Measurements from ENCODE around the gene KCNA5.

Gene KCNA5

GRCh38 chr12:5017638-5018348 is 25.9 kb upstream of the KCNA5 start:
- DNase-seq, result no peak
- H3K27me3 Mint-ChIP-seq, result peaks cover 16% of the 10 kb centered on the region
- H3K9me3 Mint-ChIP-seq, result no peaks in the 10 kb centered on the region
- H3K36me3 Mint-ChIP-seq (ENCODE audit: low read depth), result no peaks in the 10 kb centered on the region
- H3K4me3 Mint-ChIP-seq, result no peak overlapping the region
- no peak overlapping the region for H3K27ac Mint-ChIP-seq
- no peaks in the 10 kb centered on the region for H3K4me1 Mint-ChIP-seq (ENCODE audit: low read depth)

GRCh38 chr12:5018677-5019076 is 25.0 kb upstream of the KCNA5 start:
- H3K9me3 Mint-ChIP-seq, result no peaks in the 10 kb centered on the region
- H3K27me3 Mint-ChIP-seq, result peaks cover 16% of the 10 kb centered on the region
- no peaks in the 10 kb centered on the region for H3K36me3 Mint-ChIP-seq (ENCODE audit: low read depth)
- H3K4me1 Mint-ChIP-seq (ENCODE audit: low read depth), result no peaks in the 10 kb centered on the region
- H3K4me3 Mint-ChIP-seq, result no peak overlapping the region
- H3K27ac Mint-ChIP-seq, result no peak overlapping the region
- DNase-seq, result no peak

- Mint-ChIP-seq H3K27me3 (peaks cover 31% of the 10 kb centered on the region), H3K4me1 (ENCODE audit: low read depth) (no peaks in the 10 kb centered on the region), H3K27ac (no peak overlapping the region), H3K9me3 (no peaks in the 10 kb centered on the region), H3K36me3 (ENCODE audit: low read depth) (no peaks in the 10 kb centered on the region), H3K4me3 (no peak overlapping the region)
- DNase-seq, result no peak
These were observed 21.7 kb upstream of the KCNA5 start for GRCh38 chr12:5022025-5022424.

- DNase-seq, result peak; percentile 56
- no peak overlapping the region for H3K4me3 Mint-ChIP-seq
- H3K27me3 Mint-ChIP-seq, result peaks cover 34% of the 10 kb centered on the region
- no peaks in the 10 kb centered on the region for H3K36me3 Mint-ChIP-seq (ENCODE audit: low read depth)
- H3K9me3 Mint-ChIP-seq, result no peaks in the 10 kb centered on the region
- H3K27ac Mint-ChIP-seq, result no peak overlapping the region
- no peaks in the 10 kb centered on the region for H3K4me1 Mint-ChIP-seq (ENCODE audit: low read depth)
These were observed 21.1 kb upstream of the KCNA5 start for GRCh38 chr12:5022465-5023061.

- Mint-ChIP-seq H3K27me3 (peaks cover 40% of the 10 kb centered on the region), H3K4me1 (ENCODE audit: low read depth) (no peaks in the 10 kb centered on the region), H3K27ac (no peak overlapping the region), H3K4me3 (no peak overlapping the region), H3K36me3 (ENCODE audit: low read depth) (no peaks in the 10 kb centered on the region), H3K9me3 (no peaks in the 10 kb centered on the region)
- DNase-seq, result no peak
These were observed 19.8 kb upstream of the KCNA5 start for GRCh38 chr12:5023842-5024241.

- Mint-ChIP-seq H3K9me3 (no peaks in the 10 kb centered on the region), H3K27me3 (peaks cover 40% of the 10 kb centered on the region), H3K36me3 (ENCODE audit: low read depth) (no peaks in the 10 kb centered on the region), H3K4me1 (ENCODE audit: low read depth) (no peaks in the 10 kb centered on the region), H3K4me3 (no peak overlapping the region), H3K27ac (no peak overlapping the region)
- DNase-seq, result no peak
These were observed 17.2 kb upstream of the KCNA5 start for GRCh38 chr12:5026342-5026938.

- Mint-ChIP-seq H3K9me3 (no peaks in the 10 kb centered on the region), H3K27ac (no peak overlapping the region), H3K36me3 (ENCODE audit: low read depth) (no peaks in the 10 kb centered on the region), H3K4me1 (ENCODE audit: low read depth) (no peaks in the 10 kb centered on the region), H3K4me3 (no peak overlapping the region), H3K27me3 (peaks cover 38% of the 10 kb centered on the region)
- no peak for DNase-seq
These were observed 16.4 kb upstream of the KCNA5 start for GRCh38 chr12:5027046-5027821.

- Mint-ChIP-seq H3K9me3 (no peaks in the 10 kb centered on the region), H3K27me3 (peaks cover 29% of the 10 kb centered on the region), H3K27ac (no peak overlapping the region), H3K36me3 (ENCODE audit: low read depth) (no peaks in the 10 kb centered on the region), H3K4me3 (no peak overlapping the region), H3K4me1 (ENCODE audit: low read depth) (peaks cover 3% of the 10 kb centered on the region)
- no peak for DNase-seq
These were observed 13.6 kb upstream of the KCNA5 start for GRCh38 chr12:5030066-5030465.

GRCh38 chr12:5031242-5031641 is 12.4 kb upstream of the KCNA5 start:
- H3K27me3 Mint-ChIP-seq, result peaks cover 21% of the 10 kb centered on the region
- no peak for DNase-seq
- no peak overlapping the region for H3K27ac Mint-ChIP-seq

GRCh38 chr12:5031958-5032357 is 11.7 kb upstream of the KCNA5 start:
- H3K27ac Mint-ChIP-seq, result no peak overlapping the region
- H3K36me3 Mint-ChIP-seq (ENCODE audit: low read depth), result no peaks in the 10 kb centered on the region
- H3K27me3 Mint-ChIP-seq, result peaks cover 18% of the 10 kb centered on the region
- DNase-seq, result no peak
- H3K9me3 Mint-ChIP-seq, result no peaks in the 10 kb centered on the region
- no peak overlapping the region for H3K4me3 Mint-ChIP-seq
- H3K4me1 Mint-ChIP-seq (ENCODE audit: low read depth), result peaks cover 3% of the 10 kb centered on the region

More at GRCh38 chr12:5031242-5031641, 12.4 kb upstream of the KCNA5 start:
- no peaks in the 10 kb centered on the region for H3K9me3 Mint-ChIP-seq
- no peak overlapping the region for H3K4me3 Mint-ChIP-seq
- peaks cover 3% of the 10 kb centered on the region for H3K4me1 Mint-ChIP-seq (ENCODE audit: low read depth)
- H3K36me3 Mint-ChIP-seq (ENCODE audit: low read depth), result no peaks in the 10 kb centered on the region

GRCh38 chr12:5032821-5033220 is 10.9 kb upstream of the KCNA5 start:
- H3K27me3 Mint-ChIP-seq, result peaks cover 12% of the 10 kb centered on the region
- no peak for DNase-seq
- H3K4me1 Mint-ChIP-seq (ENCODE audit: low read depth), result peaks cover 3% of the 10 kb centered on the region
- no peak overlapping the region for H3K4me3 Mint-ChIP-seq
- no peak overlapping the region for H3K27ac Mint-ChIP-seq
- H3K36me3 Mint-ChIP-seq (ENCODE audit: low read depth), result no peaks in the 10 kb centered on the region
- no peaks in the 10 kb centered on the region for H3K9me3 Mint-ChIP-seq

- H3K9me3 Mint-ChIP-seq, result no peaks in the 10 kb centered on the region
- peaks cover 14% of the 10 kb centered on the region for H3K27me3 Mint-ChIP-seq
- H3K36me3 Mint-ChIP-seq (ENCODE audit: low read depth), result no peaks in the 10 kb centered on the region
- peaks cover 3% of the 10 kb centered on the region for H3K4me1 Mint-ChIP-seq (ENCODE audit: low read depth)
- no peak overlapping the region for H3K4me3 Mint-ChIP-seq
- H3K27ac Mint-ChIP-seq, result no peak overlapping the region
- DNase-seq, result no peak
These were observed 9.8 kb upstream of the KCNA5 start for GRCh38 chr12:5033883-5034282.

GRCh38 chr12:5034603-5035002 is 9.1 kb upstream of the KCNA5 start:
- peaks cover 18% of the 10 kb centered on the region for H3K27me3 Mint-ChIP-seq
- peaks cover 3% of the 10 kb centered on the region for H3K4me1 Mint-ChIP-seq (ENCODE audit: low read depth)
- DNase-seq, result no peak
- H3K4me3 Mint-ChIP-seq, result no peak overlapping the region
- H3K36me3 Mint-ChIP-seq (ENCODE audit: low read depth), result no peaks in the 10 kb centered on the region
- no peak overlapping the region for H3K27ac Mint-ChIP-seq
- no peaks in the 10 kb centered on the region for H3K9me3 Mint-ChIP-seq

GRCh38 chr12:5035618-5036017 is 8.1 kb upstream of the KCNA5 start:
- H3K36me3 Mint-ChIP-seq (ENCODE audit: low read depth), result no peaks in the 10 kb centered on the region
- H3K9me3 Mint-ChIP-seq, result no peaks in the 10 kb centered on the region
- H3K27me3 Mint-ChIP-seq, result peaks cover 25% of the 10 kb centered on the region
- no peak overlapping the region for H3K4me3 Mint-ChIP-seq
- peaks cover 3% of the 10 kb centered on the region for H3K4me1 Mint-ChIP-seq (ENCODE audit: low read depth)
- DNase-seq, result no peak
- no peak overlapping the region for H3K27ac Mint-ChIP-seq

- H3K27ac Mint-ChIP-seq, result no peak overlapping the region
- H3K9me3 Mint-ChIP-seq, result no peaks in the 10 kb centered on the region
- H3K27me3 Mint-ChIP-seq, result peaks cover 27% of the 10 kb centered on the region
- H3K4me3 Mint-ChIP-seq, result no peak overlapping the region
- H3K4me1 Mint-ChIP-seq (ENCODE audit: low read depth), result peaks cover 3% of the 10 kb centered on the region
- DNase-seq, result no peak
- H3K36me3 Mint-ChIP-seq (ENCODE audit: low read depth), result no peaks in the 10 kb centered on the region
These were observed 7.6 kb upstream of the KCNA5 start for GRCh38 chr12:5036031-5036430.

Measured in activated T-cell treated with anti-CD3 and anti-CD28 coated beads, Interleukin-2, amount 50 U/mL, for 24 hours (primary cell).